ENCODE measurements around the gene EXOC6.
A peak's percentile ranks its signal among the peaks of the same experiment; 100 is the strongest.

The EXOC6 gene

GRCh38 chr10:92834331-92834730, 14.0 kb upstream of the EXOC6 start:
- no peak for DNase-seq (ENCODE audit: low read depth, low spot score)

GRCh38 chr10:92834986-92835385, 13.3 kb upstream of the EXOC6 start:
- DNase-seq (ENCODE audit: low read depth, low spot score), result no peak

GRCh38 chr10:92837456-92837855, 10.9 kb upstream of the EXOC6 start:
- no peak for DNase-seq (ENCODE audit: low read depth, low spot score)

- DNase-seq (ENCODE audit: low read depth, low spot score), result no peak
These were observed 8.9 kb upstream of the EXOC6 start for GRCh38 chr10:92839191-92840085.

- DNase-seq (ENCODE audit: low read depth, low spot score), result no peak
These were observed 3.6 kb upstream of the EXOC6 start for GRCh38 chr10:92844746-92845145.

- no peak for DNase-seq (ENCODE audit: low read depth, low spot score)
These were observed 2.4 kb upstream of the EXOC6 start for GRCh38 chr10:92845921-92846320.

- no peak for DNase-seq (ENCODE audit: low read depth, low spot score)
These were observed 2.0 kb upstream of the EXOC6 start for GRCh38 chr10:92846344-92846743.

GRCh38 chr10:92846854-92847201, 1.5 kb upstream of the EXOC6 start:
- no peak for DNase-seq (ENCODE audit: low read depth, low spot score)

- DNase-seq (ENCODE audit: low read depth, low spot score), result no peak
These were observed 987 bp upstream of the EXOC6 start for GRCh38 chr10:92847202-92847864.

- no peak for DNase-seq (ENCODE audit: low read depth, low spot score)
These were observed 281 bp upstream of the EXOC6 start for GRCh38 chr10:92848037-92848440.

GRCh38 chr10:92849234-92849525, 860 bp downstream of the EXOC6 start:
- no peak for DNase-seq (ENCODE audit: low read depth, low spot score)

GRCh38 chr10:92849576-92850090, 1.3 kb downstream of the EXOC6 start:
- DNase-seq (ENCODE audit: low read depth, low spot score), result no peak

GRCh38 chr10:92850185-92850584, 1.9 kb downstream of the EXOC6 start:
- no peak for DNase-seq (ENCODE audit: low read depth, low spot score)

GRCh38 chr10:92851003-92851402, 2.7 kb downstream of the EXOC6 start:
- no peak for DNase-seq (ENCODE audit: low read depth, low spot score)

- DNase-seq (ENCODE audit: low read depth, low spot score), result no peak
These were observed 7.2 kb downstream of the EXOC6 start for GRCh38 chr10:92855560-92855959.

- no peak for DNase-seq (ENCODE audit: low read depth, low spot score)
These were observed 9.7 kb downstream of the EXOC6 start for GRCh38 chr10:92857904-92858514.

- DNase-seq (ENCODE audit: low read depth, low spot score), result no peak
These were observed 18.9 kb downstream of the EXOC6 start for GRCh38 chr10:92867235-92867634.

- DNase-seq (ENCODE audit: low read depth, low spot score), result no peak
These were observed 19.7 kb downstream of the EXOC6 start for GRCh38 chr10:92868036-92868435.

GRCh38 chr10:92868557-92868956, 20.2 kb downstream of the EXOC6 start:
- DNase-seq (ENCODE audit: low read depth, low spot score), result no peak

GRCh38 chr10:92873029-92873428, 24.7 kb downstream of the EXOC6 start:
- DNase-seq (ENCODE audit: low read depth, low spot score), result no peak

GRCh38 chr10:92876509-92877036, 28.3 kb downstream of the EXOC6 start:
- no peak for DNase-seq (ENCODE audit: low read depth, low spot score)

GRCh38 chr10:92880233-92880861, 32.0 kb downstream of the EXOC6 start:
- peak; percentile 21 for DNase-seq (ENCODE audit: low read depth, low spot score)

Data from smooth muscle cell of the brain vasculature (primary cell).